ENCODE data around the gene ZNF124.
"Not testable (repeated sequence)": the region's sequence is repeated elsewhere in the genome, so short reads cannot be mapped to it uniquely, and the experiment has no call there.

DNA sequence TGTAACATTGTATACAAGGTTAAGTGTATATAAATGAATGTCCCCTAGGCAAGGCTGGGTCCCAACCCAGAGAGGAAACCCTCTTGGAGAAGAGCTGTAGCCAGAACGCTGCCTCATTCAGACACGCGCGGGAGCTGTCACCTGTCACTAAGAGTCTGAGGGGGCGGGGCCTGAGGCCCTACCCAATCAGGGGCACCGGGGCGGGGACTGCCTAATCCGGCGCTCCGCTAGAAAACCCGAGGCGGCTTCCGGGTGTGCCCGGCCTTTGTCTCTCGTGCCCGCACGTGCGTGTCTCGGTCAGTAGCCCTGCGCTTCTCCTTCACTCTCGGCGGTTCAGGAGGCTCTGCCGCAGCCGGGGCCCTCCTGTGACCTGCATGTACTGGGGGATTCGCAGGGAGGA lies 45.7 kb downstream of the ZNF124 start:
- not testable (repeated sequence) for TF ChIP-seq EZH2 (IDR thresholded peaks at IDR 0.05; ENCODE audit: low read depth, unreplicated experiment); ZNF114 (CRISPR knock-in tag; IDR thresholded peaks at IDR 0.05); POLR2AphosphoS5 (IDR thresholded peaks at IDR 0.05; ENCODE audit: low read depth); CREB1 (CRISPR knock-in tag; IDR thresholded peaks at IDR 0.05; ENCODE audit: low read depth)
- TF ChIP-seq, protein P1, sequence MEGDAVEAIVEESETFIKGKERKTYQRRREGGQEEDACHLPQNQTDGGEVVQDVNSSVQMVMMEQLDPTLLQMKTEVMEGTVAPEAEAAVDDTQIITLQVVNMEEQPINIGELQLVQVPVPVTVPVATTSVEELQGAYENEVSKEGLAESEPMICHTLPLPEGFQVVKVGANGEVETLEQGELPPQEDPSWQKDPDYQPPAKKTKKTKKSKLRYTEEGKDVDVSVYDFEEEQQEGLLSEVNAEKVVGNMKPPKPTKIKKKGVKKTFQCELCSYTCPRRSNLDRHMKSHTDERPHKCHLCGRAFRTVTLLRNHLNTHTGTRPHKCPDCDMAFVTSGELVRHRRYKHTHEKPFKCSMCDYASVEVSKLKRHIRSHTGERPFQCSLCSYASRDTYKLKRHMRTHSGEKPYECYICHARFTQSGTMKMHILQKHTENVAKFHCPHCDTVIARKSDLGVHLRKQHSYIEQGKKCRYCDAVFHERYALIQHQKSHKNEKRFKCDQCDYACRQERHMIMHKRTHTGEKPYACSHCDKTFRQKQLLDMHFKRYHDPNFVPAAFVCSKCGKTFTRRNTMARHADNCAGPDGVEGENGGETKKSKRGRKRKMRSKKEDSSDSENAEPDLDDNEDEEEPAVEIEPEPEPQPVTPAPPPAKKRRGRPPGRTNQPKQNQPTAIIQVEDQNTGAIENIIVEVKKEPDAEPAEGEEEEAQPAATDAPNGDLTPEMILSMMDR (conservative IDR thresholded peaks at IDR 0.05; ENCODE audit: low read depth in 2 of 2): not testable (repeated sequence)
- TF ChIP-seq, protein P2, sequence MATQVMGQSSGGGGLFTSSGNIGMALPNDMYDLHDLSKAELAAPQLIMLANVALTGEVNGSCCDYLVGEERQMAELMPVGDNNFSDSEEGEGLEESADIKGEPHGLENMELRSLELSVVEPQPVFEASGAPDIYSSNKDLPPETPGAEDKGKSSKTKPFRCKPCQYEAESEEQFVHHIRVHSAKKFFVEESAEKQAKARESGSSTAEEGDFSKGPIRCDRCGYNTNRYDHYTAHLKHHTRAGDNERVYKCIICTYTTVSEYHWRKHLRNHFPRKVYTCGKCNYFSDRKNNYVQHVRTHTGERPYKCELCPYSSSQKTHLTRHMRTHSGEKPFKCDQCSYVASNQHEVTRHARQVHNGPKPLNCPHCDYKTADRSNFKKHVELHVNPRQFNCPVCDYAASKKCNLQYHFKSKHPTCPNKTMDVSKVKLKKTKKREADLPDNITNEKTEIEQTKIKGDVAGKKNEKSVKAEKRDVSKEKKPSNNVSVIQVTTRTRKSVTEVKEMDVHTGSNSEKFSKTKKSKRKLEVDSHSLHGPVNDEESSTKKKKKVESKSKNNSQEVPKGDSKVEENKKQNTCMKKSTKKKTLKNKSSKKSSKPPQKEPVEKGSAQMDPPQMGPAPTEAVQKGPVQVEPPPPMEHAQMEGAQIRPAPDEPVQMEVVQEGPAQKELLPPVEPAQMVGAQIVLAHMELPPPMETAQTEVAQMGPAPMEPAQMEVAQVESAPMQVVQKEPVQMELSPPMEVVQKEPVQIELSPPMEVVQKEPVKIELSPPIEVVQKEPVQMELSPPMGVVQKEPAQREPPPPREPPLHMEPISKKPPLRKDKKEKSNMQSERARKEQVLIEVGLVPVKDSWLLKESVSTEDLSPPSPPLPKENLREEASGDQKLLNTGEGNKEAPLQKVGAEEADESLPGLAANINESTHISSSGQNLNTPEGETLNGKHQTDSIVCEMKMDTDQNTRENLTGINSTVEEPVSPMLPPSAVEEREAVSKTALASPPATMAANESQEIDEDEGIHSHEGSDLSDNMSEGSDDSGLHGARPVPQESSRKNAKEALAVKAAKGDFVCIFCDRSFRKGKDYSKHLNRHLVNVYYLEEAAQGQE (IDR thresholded peaks at IDR 0.05; ENCODE audit: unreplicated experiment): not testable (repeated sequence)

Measured in GM23338 (cell line).